HepG2 (cell line): ENCODE measurements around the gene BIRC6.
"Not testable (repeated sequence)": the region's sequence is repeated elsewhere in the genome, so short reads cannot be mapped to it uniquely, and the experiment has no call there.

Experiments used
- CREM ChIP-seq, 2 experiments: sonication (generic) in 1 of 2; formaldehyde crosslinking in 1 of 2; IDR thresholded peaks; 2 replicates each; pipeline versions ENCODE4 v1.4.0 to v1.6.1; 2016 to 2020; ENCODE audit warnings: antibody characterized with exemption in 1 of 2, mild to moderate bottlenecking in 1 of 2, missing genetic modification reagents in 1 of 2
- DR1 ChIP-seq: sonication (generic); formaldehyde crosslinking; IDR thresholded peaks from 2 replicates; pipeline ENCODE4 v1.8.0; 2021; ENCODE audit warnings: mild to moderate bottlenecking, missing genetic modification reagents, inconsistent platforms
- MXD4 ChIP-seq: IDR thresholded peaks from 2 replicates; pipeline ENCODE4 v1.6.1; 2016; ENCODE audit warnings: mild to moderate bottlenecking, missing biosample characterization, missing genetic modification reagents
- RFXAP ChIP-seq: sonication (generic); formaldehyde crosslinking; IDR thresholded peaks from 2 replicates; pipeline ENCODE4 v1.4.0; 2020; ENCODE audit warnings: missing genetic modification reagents, borderline replicate concordance
- SPEN ChIP-seq: sonication (generic); formaldehyde crosslinking; IDR thresholded peaks from 2 replicates; pipeline ENCODE4 v1.5.1; 2020; ENCODE audit warnings: low read depth, mild to moderate bottlenecking, missing genetic modification reagents
- ZNF274 ChIP-seq: sonication (generic); formaldehyde crosslinking; IDR thresholded peaks from 2 replicates; pipeline ENCODE4 v1.5.1; 2020; ENCODE audit warnings: mild to moderate bottlenecking, missing genetic modification reagents
- ZNF550 ChIP-seq: sonication (generic); formaldehyde crosslinking; IDR thresholded peaks from 2 replicates; pipeline ENCODE4 v1.4.0; 2020; ENCODE audit warnings: mild to moderate bottlenecking, missing genetic modification reagents, borderline replicate concordance
- ZNF644 ChIP-seq: IDR thresholded peaks from 2 replicates; pipeline ENCODE4 v1.6.1; 2016; ENCODE audit warnings: low read depth
- TF ChIP-seq, protein P1 (sequence below): sonication (generic); formaldehyde crosslinking; IDR thresholded peaks from 2 replicates; pipeline ENCODE4 v1.5.0; 2020; ENCODE audit warnings: mild to moderate bottlenecking, missing genetic modification reagents, moderate library complexity

DNA sequence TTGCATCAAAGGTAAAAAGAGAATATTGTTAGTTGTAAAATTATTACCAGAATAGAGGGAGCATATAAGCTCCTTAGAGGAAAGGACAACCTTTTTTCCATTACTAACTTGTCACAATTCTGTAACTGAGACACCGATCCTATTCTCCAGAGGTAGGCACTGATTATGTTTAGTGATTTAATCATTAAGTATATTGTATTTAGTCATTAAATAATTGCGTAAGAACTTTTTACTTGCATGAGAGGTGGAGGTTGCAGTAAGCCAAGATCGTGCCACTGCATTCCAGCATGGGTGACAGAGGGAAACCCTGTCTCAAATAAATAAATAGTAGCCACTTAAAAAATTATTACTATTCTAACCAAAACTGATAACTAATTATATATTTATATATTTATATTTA is 195.7 kb downstream of the BIRC6 start:
- not testable (repeated sequence) for TF ChIP-seq CREM (IDR thresholded peaks at IDR 0.05); CREM (CRISPR knock-in tag; IDR thresholded peaks at IDR 0.05); SPEN; RFXAP (CRISPR knock-in tag); ZNF644 (CRISPR knock-in tag); ZNF550 (CRISPR knock-in tag); ZNF274 (CRISPR knock-in tag); MXD4; DR1 (CRISPR knock-in tag)
- TF ChIP-seq, protein P1, sequence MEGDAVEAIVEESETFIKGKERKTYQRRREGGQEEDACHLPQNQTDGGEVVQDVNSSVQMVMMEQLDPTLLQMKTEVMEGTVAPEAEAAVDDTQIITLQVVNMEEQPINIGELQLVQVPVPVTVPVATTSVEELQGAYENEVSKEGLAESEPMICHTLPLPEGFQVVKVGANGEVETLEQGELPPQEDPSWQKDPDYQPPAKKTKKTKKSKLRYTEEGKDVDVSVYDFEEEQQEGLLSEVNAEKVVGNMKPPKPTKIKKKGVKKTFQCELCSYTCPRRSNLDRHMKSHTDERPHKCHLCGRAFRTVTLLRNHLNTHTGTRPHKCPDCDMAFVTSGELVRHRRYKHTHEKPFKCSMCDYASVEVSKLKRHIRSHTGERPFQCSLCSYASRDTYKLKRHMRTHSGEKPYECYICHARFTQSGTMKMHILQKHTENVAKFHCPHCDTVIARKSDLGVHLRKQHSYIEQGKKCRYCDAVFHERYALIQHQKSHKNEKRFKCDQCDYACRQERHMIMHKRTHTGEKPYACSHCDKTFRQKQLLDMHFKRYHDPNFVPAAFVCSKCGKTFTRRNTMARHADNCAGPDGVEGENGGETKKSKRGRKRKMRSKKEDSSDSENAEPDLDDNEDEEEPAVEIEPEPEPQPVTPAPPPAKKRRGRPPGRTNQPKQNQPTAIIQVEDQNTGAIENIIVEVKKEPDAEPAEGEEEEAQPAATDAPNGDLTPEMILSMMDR, result not testable (repeated sequence)
